ENCODE results near the gene HPGD. TPM values are rescaled to one million over a fixed set of nuclear protein-coding genes. Genes with fewer than 3 reads are reported as not detected.
A peak's percentile ranks its signal among the peaks of the same experiment; 100 is the strongest.

HPGD gene
- 0.26 and 1.1 TPM in 2 replicates for total RNA-seq (2014; rRNA removed; shearing (Covaris generic))
- not detected in 2 replicates for polyA plus RNA-seq (2014; cell fraction: nucleus; rRNA removed)

- no peak for DNase-seq (ENCODE audit: extremely low read depth, low read depth)
These were observed at the start of gene HPGD for GRCh38 chr4:174522183-174523024. Gene HPGD, minus strand, starts transcription at chr4:174522488. Its CDS starts 37 bp downstream, at chr4:174522451.

- no peak for DNase-seq (ENCODE audit: extremely low read depth, low read depth)
These were observed 42.2 kb upstream of the HPGD start for GRCh38 chr4:174564529-174564928.

GRCh38 chr4:174563399-174563798 lies 41.1 kb upstream of the HPGD start:
- no peak for DNase-seq (ENCODE audit: extremely low read depth, low read depth)

- no peak for DNase-seq (ENCODE audit: extremely low read depth, low read depth)
These were observed 39.3 kb upstream of the HPGD start for GRCh38 chr4:174561560-174561959.

GRCh38 chr4:174559894-174560293 lies 37.6 kb upstream of the HPGD start:
- DNase-seq (ENCODE audit: extremely low read depth, low read depth), result no peak

- DNase-seq (ENCODE audit: extremely low read depth, low read depth), result no peak
These were observed 33.7 kb upstream of the HPGD start for GRCh38 chr4:174555789-174556630.

GRCh38 chr4:174554231-174554728 lies 32.0 kb upstream of the HPGD start:
- DNase-seq (ENCODE audit: extremely low read depth, low read depth), result no peak

GRCh38 chr4:174553828-174554227 lies 31.5 kb upstream of the HPGD start:
- DNase-seq (ENCODE audit: extremely low read depth, low read depth), result no peak

- no peak for DNase-seq (ENCODE audit: extremely low read depth, low read depth)
These were observed 30.7 kb upstream of the HPGD start for GRCh38 chr4:174553031-174553430.

- no peak for DNase-seq (ENCODE audit: extremely low read depth, low read depth)
These were observed 28.3 kb upstream of the HPGD start for GRCh38 chr4:174550541-174550940.

- no peak for DNase-seq (ENCODE audit: extremely low read depth, low read depth)
These were observed 27.4 kb upstream of the HPGD start for GRCh38 chr4:174549721-174550120.

GRCh38 chr4:174545268-174545667 lies 23.0 kb upstream of the HPGD start:
- no peak for DNase-seq (ENCODE audit: extremely low read depth, low read depth)

- DNase-seq (ENCODE audit: extremely low read depth, low read depth), result no peak
These were observed 22.2 kb upstream of the HPGD start for GRCh38 chr4:174544496-174544895.

GRCh38 chr4:174540175-174540574 lies 17.9 kb upstream of the HPGD start:
- no peak for DNase-seq (ENCODE audit: extremely low read depth, low read depth)

GRCh38 chr4:174539571-174539970 lies 17.3 kb upstream of the HPGD start:
- DNase-seq (ENCODE audit: extremely low read depth, low read depth), result no peak

GRCh38 chr4:174538876-174539250 lies 16.6 kb upstream of the HPGD start:
- DNase-seq (ENCODE audit: extremely low read depth, low read depth), result no peak

GRCh38 chr4:174538123-174538875 lies 16.0 kb upstream of the HPGD start:
- DNase-seq (ENCODE audit: extremely low read depth, low read depth), result peak; percentile 30

- DNase-seq (ENCODE audit: extremely low read depth, low read depth), result no peak
These were observed 15.3 kb upstream of the HPGD start for GRCh38 chr4:174537634-174538033.

GRCh38 chr4:174534461-174534860 lies 12.2 kb upstream of the HPGD start:
- DNase-seq (ENCODE audit: extremely low read depth, low read depth), result no peak

GRCh38 chr4:174532445-174532844 lies 10.2 kb upstream of the HPGD start:
- no peak for DNase-seq (ENCODE audit: extremely low read depth, low read depth)

- no peak for DNase-seq (ENCODE audit: extremely low read depth, low read depth)
These were observed 9.2 kb upstream of the HPGD start for GRCh38 chr4:174531486-174531885.
